H9 (cell line): Measurements from ENCODE around the gene PPP2R2B. TPM values are rescaled to one million over a fixed set of nuclear protein-coding genes. Genes with fewer than 3 reads are reported as not detected.

Experiments
- DNase-seq: peaks from one replicate; pipeline ENCODE4 v3.0.0-alpha.2; 2017
- H2AFZ ChIP-seq: one replicate; pipeline ENCODE4 v1.6.1; 2013; ENCODE audit warnings: mild to moderate bottlenecking, low read length, control low read depth, moderate library complexity
- H2AK5ac ChIP-seq: 2 replicates; pipeline ENCODE4 v1.6.1; 2013; ENCODE audit warnings: low read length, control low read depth, mixed read lengths; ENCODE audit not compliant: insufficient read length
- H2BK120ac ChIP-seq: one replicate; pipeline ENCODE4 v1.6.1; 2013; ENCODE audit warnings: low read depth, mild to moderate bottlenecking, low read length, control low read depth, inconsistent platforms; ENCODE audit not compliant: poor library complexity, severe bottlenecking
- H2BK12ac ChIP-seq: 2 replicates; pipeline ENCODE4 v1.6.1; 2013; ENCODE audit warnings: low read length, control low read depth, mixed read lengths, low read depth; ENCODE audit not compliant: insufficient read length
- H2BK15ac ChIP-seq: 2 replicates; pipeline ENCODE4 v1.6.1; 2013; ENCODE audit warnings: low read depth, low read length, control low read depth
- H2BK20ac ChIP-seq: one replicate; pipeline ENCODE4 v1.6.1; 2013; ENCODE audit warnings: low read depth, mild to moderate bottlenecking, low read length, control low read depth, inconsistent platforms; ENCODE audit not compliant: poor library complexity, severe bottlenecking
- H2BK5ac ChIP-seq: 2 replicates; pipeline ENCODE4 v1.6.1; 2013; ENCODE audit warnings: low read length, control low read depth, mixed read lengths; ENCODE audit not compliant: insufficient read length
- H3K14ac ChIP-seq: 2 replicates; pipeline ENCODE4 v1.6.1; 2013; ENCODE audit warnings: low read length, control low read depth; ENCODE audit not compliant: insufficient read depth
- H3K18ac ChIP-seq: 2 replicates; pipeline ENCODE4 v1.6.1; 2013; ENCODE audit warnings: low read depth, mild to moderate bottlenecking, mixed read lengths, low read length, control low read depth; ENCODE audit not compliant: insufficient read length
- H3K23ac ChIP-seq: 2 replicates; pipeline ENCODE4 v1.6.1; 2013; ENCODE audit warnings: low read length, control low read depth, mixed read lengths, low read depth; ENCODE audit not compliant: insufficient read length
- H3K23me2 ChIP-seq: 2 replicates; pipeline ENCODE4 v1.6.1; 2013; ENCODE audit warnings: low read depth, mild to moderate bottlenecking, mixed read lengths, low read length, control low read depth; ENCODE audit not compliant: insufficient read length, poor library complexity, severe bottlenecking
- H3K27ac ChIP-seq: 2 replicates; pipeline ENCODE4 v1.5.1; 2013; ENCODE audit warnings: low read length, control low read depth, mixed read lengths, low read depth; ENCODE audit not compliant: insufficient read length
- H3K27me3 ChIP-seq: 2 replicates; pipeline ENCODE4 v1.6.1; 2013; ENCODE audit warnings: low read length, control low read depth, inconsistent platforms; ENCODE audit not compliant: insufficient read depth
- H3K4ac ChIP-seq: 2 replicates; pipeline ENCODE4 v1.6.1; 2013; ENCODE audit warnings: low read depth, mild to moderate bottlenecking, control low read depth, inconsistent platforms, low read length, moderate library complexity
- H3K4me1 ChIP-seq: 2 replicates; pipeline ENCODE4 v1.6.1; 2013; ENCODE audit warnings: low read length, control low read depth, inconsistent platforms; ENCODE audit not compliant: insufficient read depth
- H3K4me2 ChIP-seq: 2 replicates; pipeline ENCODE4 v1.6.1; 2013; ENCODE audit warnings: low read length, control low read depth, mixed read lengths; ENCODE audit not compliant: insufficient read length, insufficient read depth
- H3K56ac ChIP-seq: 2 replicates; pipeline ENCODE4 v1.6.1; 2013; ENCODE audit warnings: low read depth, mild to moderate bottlenecking, mixed read lengths, low read length, control low read depth; ENCODE audit not compliant: insufficient read length
- H3K79me1 ChIP-seq: 2 replicates; pipeline ENCODE4 v1.6.1; 2013; ENCODE audit warnings: low read depth, mild to moderate bottlenecking, moderate library complexity, low read length, control low read depth, inconsistent platforms; ENCODE audit not compliant: insufficient read depth, poor library complexity, severe bottlenecking
- H3K79me2 ChIP-seq: 2 replicates; pipeline ENCODE4 v1.6.1; 2013; ENCODE audit warnings: low read length, control low read depth, inconsistent platforms; ENCODE audit not compliant: insufficient read depth
- H3K9ac ChIP-seq: 2 replicates; pipeline ENCODE4 v1.6.1; 2013; ENCODE audit warnings: low read length, control low read depth, mixed read lengths; ENCODE audit not compliant: insufficient read length; ENCODE audit errors: extremely low read depth
- H3K9me3 ChIP-seq: one replicate; pipeline ENCODE4 v1.6.1; 2013; ENCODE audit warnings: low read depth, low read length, inconsistent platforms; ENCODE audit not compliant: control insufficient read depth
- H3T11ph ChIP-seq: one replicate; pipeline ENCODE4 v1.6.1; 2013; ENCODE audit warnings: mild to moderate bottlenecking, low read length, control low read depth, inconsistent platforms
- H4K20me1 ChIP-seq: one replicate; pipeline ENCODE4 v1.6.1; 2013; ENCODE audit not compliant: control insufficient read depth, insufficient read length, insufficient read depth
- H4K5ac ChIP-seq: 2 replicates; pipeline ENCODE4 v1.6.1; 2013; ENCODE audit warnings: low read depth, mild to moderate bottlenecking, mixed read lengths, low read length, control low read depth; ENCODE audit not compliant: insufficient read length
- H4K8ac ChIP-seq: replicated peaks from 2 replicates; pipeline ENCODE4 v1.6.1; 2013; ENCODE audit warnings: low read length, control low read depth, mixed read lengths, low read depth; ENCODE audit not compliant: insufficient read length
- H4K91ac ChIP-seq: 2 replicates; pipeline ENCODE4 v1.6.1; 2013; ENCODE audit warnings: low read depth, mild to moderate bottlenecking, moderate library complexity, mixed read lengths, low read length, control low read depth; ENCODE audit not compliant: insufficient read length
- H3K27ac Mint-ChIP-seq, 3 experiments: 2 replicates in 2 of 3; 3 replicates in 1 of 3; pipeline ENCODE4 v1.8.0; 2020 to 2021; ENCODE audit warnings: mixed read lengths in 3 of 3, mild to moderate bottlenecking in 1 of 3, moderate library complexity in 1 of 3
- H3K27me3 Mint-ChIP-seq: 2 replicates; pipeline ENCODE4 v1.8.0; 2021; ENCODE audit warnings: low read depth, mild to moderate bottlenecking, moderate library complexity, mixed read lengths
- H3K36me3 Mint-ChIP-seq, 3 experiments: 2 replicates in 2 of 3; 3 replicates in 1 of 3; pipeline ENCODE4 v1.8.0; 2020 to 2021; ENCODE audit warnings: low read depth in 3 of 3, mixed read lengths in 3 of 3; ENCODE audit not compliant: insufficient read depth in 1 of 3
- H3K4me1 Mint-ChIP-seq, 2 experiments: 2 replicates each; pipeline ENCODE4 v1.8.0; 2020; ENCODE audit warnings: mixed read lengths in 2 of 2
- H3K4me3 Mint-ChIP-seq, 2 experiments: 2 replicates in 1 of 2; 3 replicates in 1 of 2; pipeline ENCODE4 v1.8.0; 2020 to 2021; ENCODE audit warnings: mild to moderate bottlenecking in 2 of 2, mixed read lengths in 2 of 2, moderate library complexity in 1 of 2
- H3K9me3 Mint-ChIP-seq, 2 experiments: 2 replicates in 1 of 2; 3 replicates in 1 of 2; pipeline ENCODE4 v1.8.0; 2020; ENCODE audit warnings: mild to moderate bottlenecking in 2 of 2, mixed read lengths in 2 of 2, moderate library complexity in 1 of 2
- CTCF ChIP-seq: fragments of 200-600 bp; sonication (generic); conservative IDR thresholded peaks from 3 replicates; pipeline ENCODE4 v1.8.0; 2021; ENCODE audit warnings: antibody characterized with exemption, mild to moderate bottlenecking
- WGBS: extraction: QIAGEN DNeasy Blood & Tissue Kit; methylation state at CpG from one replicate; pipeline ENCODE4 v1.1.7; 2013; ENCODE audit warnings: missing lambda C conversion rate, low lambda C conversion rate, mixed read lengths; ENCODE audit not compliant: insufficient read length; ENCODE audit errors: extremely low coverage; 5-methylcytosine and 5-hydroxymethylcytosine counted together
- total RNA-seq: library from RNA; stranded (reverse); gene quantifications from 2 replicates; pipeline ENCODE4 v1.2.1, GENCODE V29; 2021

The PPP2R2B gene
- total RNA-seq, 1 experiment from 2014 or later = 14.3 TPM

GRCh38 chr5:146832985-146833732 lies 45.4 kb downstream of the PPP2R2B start:
- Histone ChIP-seq H4K5ac (no peak overlapping the region), H3K56ac (no peak overlapping the region), H2BK12ac (no peak overlapping the region), H3T11ph (no peak overlapping the region), H3K79me2 (no peaks in the 10 kb centered on the region), H3K9ac (no peak overlapping the region), H4K8ac (no peak overlapping the region), H2BK120ac (no peak overlapping the region), H4K91ac (no peak overlapping the region), H3K4ac (no peak overlapping the region), H2BK15ac (no peak overlapping the region), H3K27ac (no peak overlapping the region), H2AFZ (no peak overlapping the region), H2BK20ac (no peak overlapping the region), H3K9me3 (no peaks in the 10 kb centered on the region), H4K20me1 (no peaks in the 10 kb centered on the region), H3K4me2 (no peak overlapping the region), H3K18ac (no peak overlapping the region), H2BK5ac (no peak overlapping the region), H2AK5ac (no peak overlapping the region), H3K79me1 (no peaks in the 10 kb centered on the region), H3K27me3 (no peaks in the 10 kb centered on the region), H3K23ac (no peak overlapping the region), H3K23me2 (no peaks in the 10 kb centered on the region), H3K14ac (no peak overlapping the region), H3K4me1 (0 out of 2 replicates have a peak, but pooled peaks cover 2% of the 10 kb centered on the region)
- Mint-ChIP-seq H3K36me3 (no peaks in the 10 kb centered on the region; a peak in 1 of 7 replicates), H3K4me1 (peaks cover 6% of the 10 kb centered on the region in 2 experiments; a peak in 2 of 4 replicates), H3K27me3 (no peaks in the 10 kb centered on the region), H3K9me3 (no peaks in the 10 kb centered on the region), H3K27ac (no peak overlapping the region), H3K4me3 (no peak overlapping the region)
- no peak for TF ChIP-seq CTCF
- no peak for DNase-seq
- WGBS = no CpG with 5 or more reads among the region's 3 CpGs
